HS-5 (cell line): ENCODE data around the gene POFUT1.
"Not testable (repeated sequence)": the region's sequence is repeated elsewhere in the genome, so short reads cannot be mapped to it uniquely, and the experiment has no call there.

Source experiments
- DNase-seq: peaks from one replicate; pipeline ENCODE4 v3.0.0-alpha.2; 2012; ENCODE audit warnings: low read depth

POFUT1 gene

DNA sequence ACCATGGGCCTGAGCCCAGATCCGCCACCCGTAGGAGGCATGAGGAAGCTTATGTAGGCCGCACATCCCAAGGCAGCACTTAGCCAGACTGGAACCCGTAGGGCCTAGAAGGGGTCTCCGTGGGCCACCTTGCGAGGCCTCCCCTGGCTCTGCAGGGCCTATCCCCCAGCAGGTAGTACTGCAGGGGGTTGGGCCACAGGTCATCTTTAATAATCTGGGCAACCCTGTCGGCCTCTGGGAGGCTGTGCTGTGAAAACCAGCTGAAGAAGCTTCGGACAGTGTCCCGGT lies 18.6 kb upstream of the POFUT1 start:
- DNase-seq = no peak

- no peak for DNase-seq
Measured at GRCh38 chr20:32189691-32190615, 17.7 kb upstream of the POFUT1 start.

DNA sequence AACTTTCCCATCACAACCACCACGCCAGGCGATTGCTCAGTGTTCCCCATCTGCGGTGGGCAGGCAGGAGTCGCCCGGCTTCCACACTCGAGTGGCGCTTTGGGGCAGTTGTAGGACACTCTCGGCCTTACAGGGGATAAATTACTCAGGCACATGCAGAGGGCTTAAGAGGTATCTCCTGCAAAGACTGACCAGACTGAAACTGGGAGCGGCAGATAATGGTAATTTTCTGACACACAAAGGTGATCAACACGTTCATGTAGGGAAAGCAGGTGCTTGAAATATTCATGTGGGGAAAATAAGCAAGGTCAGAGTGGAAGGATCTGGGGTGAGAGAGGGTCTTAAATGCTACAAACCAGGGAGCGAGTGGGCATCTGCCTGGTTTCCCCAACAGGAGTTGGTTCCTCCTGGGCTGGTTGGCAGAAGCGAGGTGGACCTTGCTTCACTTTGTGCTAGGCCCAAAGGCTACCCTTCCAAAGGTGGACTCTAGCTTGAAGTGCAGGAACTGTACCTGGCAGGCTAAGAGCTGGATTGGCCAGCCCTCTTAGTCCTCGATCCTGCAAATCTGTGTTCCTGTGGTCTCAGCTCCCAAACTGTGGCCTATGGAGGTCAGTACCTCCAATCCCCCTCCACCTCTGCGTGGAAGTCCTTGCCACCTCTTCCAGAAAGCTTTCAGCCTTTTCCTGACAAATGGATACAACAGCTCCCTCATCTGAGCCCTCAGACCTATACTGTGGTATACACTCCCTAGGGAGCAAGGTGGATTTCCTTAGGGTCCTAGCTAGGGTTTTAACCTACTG lies 16.9 kb upstream of the POFUT1 start:
- DNase-seq = no peak

DNA sequence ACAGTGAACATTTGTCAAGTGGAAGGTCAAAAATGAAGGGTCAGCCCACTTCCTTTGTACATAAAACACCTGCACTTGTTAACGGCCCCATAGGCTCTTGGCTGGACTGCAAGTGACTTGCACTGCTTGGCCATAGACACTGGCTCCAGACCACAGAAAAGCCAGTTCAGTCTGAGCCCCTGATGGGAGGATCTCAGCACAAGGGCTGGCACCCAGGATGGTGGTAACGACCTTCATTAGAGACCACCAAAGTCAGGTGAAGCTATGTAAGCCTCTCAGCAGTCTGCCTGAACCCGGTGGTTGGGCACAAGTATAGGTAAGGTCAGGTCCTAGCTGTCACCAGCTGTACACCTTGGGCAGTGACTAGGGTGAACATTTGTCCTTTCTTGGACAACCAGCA lies 16.3 kb upstream of the POFUT1 start:
- DNase-seq = no peak

DNA sequence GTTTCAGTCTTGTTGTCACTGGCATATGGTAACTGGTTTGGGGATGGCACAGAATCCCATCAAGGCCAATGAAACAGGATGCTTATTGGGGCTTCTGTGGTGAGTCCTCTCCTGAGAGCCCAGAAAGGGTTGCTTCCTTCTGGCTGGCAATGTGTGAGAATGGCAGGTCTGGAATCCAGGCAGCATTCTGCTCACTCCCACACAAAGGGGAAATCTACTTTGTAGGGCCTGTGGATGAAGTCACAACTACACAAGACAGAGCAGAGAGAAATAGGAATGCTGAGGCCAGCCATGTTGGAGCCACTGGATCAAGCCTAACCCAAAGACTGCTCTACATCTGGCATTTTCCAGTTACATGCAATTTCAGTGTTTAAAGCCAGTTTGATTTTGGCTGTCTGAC lies 15.8 kb upstream of the POFUT1 start:
- no peak for DNase-seq

DNA sequence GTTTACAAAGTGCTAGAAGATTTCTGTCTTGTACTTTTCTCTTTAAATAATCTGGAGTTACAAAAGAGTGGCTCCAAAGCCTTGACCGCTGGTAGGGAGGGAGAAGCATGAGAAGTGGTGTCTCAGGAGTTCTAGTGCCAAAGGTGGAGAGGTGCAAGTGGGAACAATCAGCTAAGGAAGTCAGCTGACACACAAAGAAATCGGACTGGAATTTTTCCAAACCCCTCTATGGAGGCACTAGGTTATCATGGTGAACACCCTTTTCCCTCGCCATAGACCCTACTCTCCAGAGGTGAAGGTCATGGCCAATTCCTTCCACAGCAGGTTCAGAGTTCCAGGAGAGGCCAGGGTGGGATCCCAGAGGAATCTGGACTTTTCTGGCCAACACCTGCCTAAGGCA lies 15.0 kb upstream of the POFUT1 start:
- DNase-seq = no peak

- not testable (repeated sequence) for DNase-seq
Measured at GRCh38 chr20:32193336-32193735, 14.3 kb upstream of the POFUT1 start.

DNA sequence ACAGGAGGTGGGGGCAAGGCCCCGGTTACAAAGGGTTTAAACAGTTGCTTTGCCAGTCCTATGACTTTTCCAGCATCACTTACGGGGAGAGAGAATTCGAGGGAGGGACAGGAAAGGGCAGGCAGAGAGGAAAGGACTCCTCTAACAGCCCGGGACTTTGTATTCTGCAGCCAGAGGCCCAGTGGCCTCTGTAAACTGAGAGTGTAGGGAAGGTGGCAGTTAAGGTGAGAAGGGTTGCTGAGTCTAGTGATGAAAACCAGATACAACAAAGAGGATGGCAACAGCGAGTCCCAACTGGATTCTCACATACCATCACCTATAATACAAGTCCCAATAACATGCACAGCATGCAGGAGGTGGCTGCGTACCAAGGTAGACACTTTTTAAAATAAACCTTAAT lies 13.7 kb upstream of the POFUT1 start:
- DNase-seq = no peak

DNA sequence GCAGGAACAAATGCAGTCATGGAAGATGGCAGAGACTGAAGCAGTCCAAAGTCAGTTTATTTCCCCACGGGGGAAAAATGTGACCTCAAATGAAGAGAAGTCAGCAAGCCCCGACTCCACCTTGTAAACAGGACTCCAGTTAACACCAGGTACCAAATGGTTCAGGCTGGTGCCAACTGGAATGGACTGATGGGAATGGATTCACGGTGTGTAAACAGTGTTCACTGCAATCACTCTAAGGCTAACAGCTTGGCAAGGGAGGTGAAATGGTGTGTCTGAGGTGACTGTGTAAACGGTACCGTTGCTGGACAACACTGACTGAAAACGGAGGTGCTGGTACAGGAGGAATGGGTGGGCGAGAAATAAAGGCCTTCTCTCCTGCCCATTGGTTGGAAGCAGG lies 12.1 kb upstream of the POFUT1 start:
- DNase-seq = no peak

DNA sequence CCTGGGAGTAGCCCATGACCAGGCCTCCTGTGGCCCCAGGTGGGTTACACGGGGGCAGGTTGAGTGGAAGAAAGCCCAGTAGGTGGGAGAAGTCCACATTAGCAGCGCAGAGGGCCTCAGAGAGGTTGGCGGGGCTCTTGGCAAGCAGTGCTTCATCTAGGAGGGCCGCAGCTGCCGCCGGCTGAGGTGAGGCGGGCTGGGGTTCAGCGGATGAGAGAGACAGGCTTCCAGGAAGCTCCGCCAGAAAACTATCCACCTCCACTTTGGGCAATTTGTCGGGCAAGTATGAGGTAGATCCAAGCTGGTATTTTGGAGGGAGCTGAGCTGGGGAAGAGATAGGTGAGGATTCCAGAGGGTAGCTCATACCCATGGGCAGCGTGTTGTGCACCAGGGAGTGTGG lies 11.1 kb upstream of the POFUT1 start:
- not testable (repeated sequence) for DNase-seq

GRCh38 chr20:32197136-32197535 lies 10.5 kb upstream of the POFUT1 start:
- DNase-seq = not testable (repeated sequence)

DNA sequence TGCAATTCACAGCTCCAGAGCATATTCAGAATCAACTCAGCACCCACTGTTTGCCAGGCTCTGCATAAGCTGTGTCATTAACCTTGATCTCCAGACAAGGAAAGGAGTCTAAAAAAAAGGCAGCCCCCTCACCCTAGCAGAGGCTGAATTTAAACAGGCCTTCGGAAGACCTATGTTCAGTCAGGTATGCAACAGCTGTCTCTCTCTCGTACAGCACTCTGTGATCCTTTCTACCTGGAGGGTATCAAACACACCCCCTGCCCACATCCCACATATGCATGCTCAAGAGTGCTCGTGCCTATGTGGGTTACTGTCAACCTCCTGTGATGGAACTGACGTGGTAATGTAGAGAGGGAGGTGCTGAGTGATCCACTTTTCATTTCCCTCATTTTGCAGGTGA lies 8.7 kb upstream of the POFUT1 start:
- DNase-seq = no peak

- DNase-seq = peak; percentile 13
Measured at GRCh38 chr20:32201296-32201976, 6.2 kb upstream of the POFUT1 start.

- no peak for DNase-seq
Measured at GRCh38 chr20:32201977-32202363, 5.7 kb upstream of the POFUT1 start.

DNA sequence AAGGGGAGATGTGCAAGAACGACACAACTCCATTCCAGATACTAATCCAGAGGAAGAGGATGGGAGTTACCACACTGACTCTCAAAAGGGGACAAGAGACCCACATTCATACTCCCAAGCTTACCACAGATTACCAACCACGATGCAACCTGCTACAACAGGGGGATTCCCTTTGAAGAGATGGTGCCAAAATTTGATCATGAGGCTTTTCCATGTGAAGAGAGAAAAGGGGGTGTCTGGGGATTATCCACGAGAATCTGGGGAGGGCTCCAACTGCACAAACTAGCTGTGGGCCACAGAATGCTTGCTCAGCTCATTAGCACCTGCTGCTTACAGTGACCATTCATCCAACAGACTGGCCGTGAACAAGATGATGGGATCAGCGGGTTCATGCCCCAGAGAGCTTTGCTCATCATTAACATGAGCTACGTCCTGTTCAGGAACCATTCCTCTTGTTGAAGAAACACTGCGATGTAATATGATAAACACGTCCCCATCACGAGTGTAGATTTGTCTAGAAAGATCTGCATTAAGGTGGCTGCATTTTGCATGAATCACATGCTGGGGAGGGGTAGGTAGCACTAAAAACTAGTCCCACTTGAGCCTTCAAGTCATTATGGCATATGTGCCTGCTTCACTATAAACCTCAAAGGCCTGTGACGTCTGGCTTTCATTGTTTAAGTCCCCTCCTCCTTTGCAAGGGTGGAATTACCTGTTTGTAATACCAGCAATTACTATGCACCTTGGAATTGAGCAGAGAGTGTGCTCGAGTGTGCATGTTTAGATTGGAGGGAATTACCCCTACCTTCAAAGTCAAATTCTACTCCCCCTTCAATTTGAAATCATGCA lies 4.1 kb upstream of the POFUT1 start:
- no peak for DNase-seq

DNA sequence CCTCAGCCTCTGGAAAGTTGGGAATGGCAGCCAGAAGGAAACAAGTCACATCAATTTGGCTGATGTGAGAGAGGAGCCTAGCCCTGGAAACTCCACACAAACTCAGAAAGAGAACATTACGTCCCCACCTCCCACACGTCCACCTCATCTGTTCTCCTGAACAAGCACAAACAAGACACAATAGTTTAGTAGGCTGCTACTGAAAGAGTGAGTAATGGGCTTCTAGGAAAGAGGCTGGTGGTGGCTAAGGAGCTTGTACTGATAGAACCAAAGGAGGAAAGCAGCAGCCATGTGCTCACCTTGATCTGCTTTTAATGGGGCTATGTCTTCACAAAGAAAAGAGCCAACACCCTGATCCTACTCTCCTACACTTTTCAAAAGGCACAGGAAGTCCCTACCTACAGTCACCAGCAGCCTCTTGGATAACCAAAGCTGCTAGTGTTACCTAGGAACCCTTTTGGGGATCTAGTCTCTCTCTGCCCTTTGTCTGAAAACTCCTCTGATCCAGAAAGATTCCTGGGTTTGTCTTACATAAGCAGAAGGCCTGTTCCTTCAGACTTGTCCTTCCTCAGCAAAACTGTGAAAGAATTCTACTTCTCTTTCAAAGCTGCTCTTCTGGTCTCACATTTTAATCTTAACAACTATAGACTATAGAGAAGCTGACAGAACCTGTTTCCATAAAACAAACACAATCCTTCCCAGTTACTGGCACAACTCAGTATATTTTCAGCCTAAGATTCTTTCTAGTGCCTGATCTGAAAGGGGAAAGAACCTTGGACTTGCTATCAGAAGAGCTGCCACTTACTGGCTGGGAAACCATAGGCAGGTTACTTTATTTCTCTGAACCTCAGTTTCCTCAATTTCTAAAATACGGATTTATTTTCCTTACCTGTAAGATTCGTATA lies 3.2 kb upstream of the POFUT1 start:
- no peak for DNase-seq

DNA sequence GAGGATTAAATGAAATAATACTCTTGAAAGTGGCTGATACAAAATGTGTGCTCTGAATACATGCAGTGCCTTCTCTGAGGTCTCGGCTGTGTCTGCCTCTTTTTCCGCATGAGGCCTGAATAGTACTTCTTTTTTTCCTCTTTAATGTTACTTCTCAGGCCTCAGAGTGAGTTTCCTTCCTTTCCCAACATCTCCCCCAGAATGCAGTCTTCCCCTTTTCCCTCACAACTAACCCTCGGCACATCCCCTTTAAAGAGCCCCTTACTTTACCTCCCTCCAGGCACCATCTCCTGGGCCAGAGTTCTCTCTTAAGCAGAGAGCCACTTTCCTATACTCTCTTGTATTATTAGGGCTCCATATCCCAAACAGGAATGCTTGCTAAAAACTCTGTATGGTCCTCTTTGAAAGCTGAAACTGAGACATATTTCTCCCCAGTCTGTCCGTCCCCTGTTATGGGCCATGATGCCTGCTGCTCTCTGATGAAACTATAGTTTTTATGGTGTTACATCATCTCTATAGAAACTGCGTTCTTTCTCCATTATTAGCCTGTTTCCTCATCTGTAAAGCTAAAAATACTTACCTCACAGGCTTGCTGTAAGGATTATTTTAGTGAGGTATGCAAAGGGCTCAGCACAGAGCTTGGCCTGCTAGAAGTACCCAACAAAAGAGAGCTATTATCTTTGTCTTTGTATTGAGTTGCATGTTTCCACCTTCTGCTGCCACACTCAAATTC lies 2.4 kb upstream of the POFUT1 start:
- no peak for DNase-seq

DNA sequence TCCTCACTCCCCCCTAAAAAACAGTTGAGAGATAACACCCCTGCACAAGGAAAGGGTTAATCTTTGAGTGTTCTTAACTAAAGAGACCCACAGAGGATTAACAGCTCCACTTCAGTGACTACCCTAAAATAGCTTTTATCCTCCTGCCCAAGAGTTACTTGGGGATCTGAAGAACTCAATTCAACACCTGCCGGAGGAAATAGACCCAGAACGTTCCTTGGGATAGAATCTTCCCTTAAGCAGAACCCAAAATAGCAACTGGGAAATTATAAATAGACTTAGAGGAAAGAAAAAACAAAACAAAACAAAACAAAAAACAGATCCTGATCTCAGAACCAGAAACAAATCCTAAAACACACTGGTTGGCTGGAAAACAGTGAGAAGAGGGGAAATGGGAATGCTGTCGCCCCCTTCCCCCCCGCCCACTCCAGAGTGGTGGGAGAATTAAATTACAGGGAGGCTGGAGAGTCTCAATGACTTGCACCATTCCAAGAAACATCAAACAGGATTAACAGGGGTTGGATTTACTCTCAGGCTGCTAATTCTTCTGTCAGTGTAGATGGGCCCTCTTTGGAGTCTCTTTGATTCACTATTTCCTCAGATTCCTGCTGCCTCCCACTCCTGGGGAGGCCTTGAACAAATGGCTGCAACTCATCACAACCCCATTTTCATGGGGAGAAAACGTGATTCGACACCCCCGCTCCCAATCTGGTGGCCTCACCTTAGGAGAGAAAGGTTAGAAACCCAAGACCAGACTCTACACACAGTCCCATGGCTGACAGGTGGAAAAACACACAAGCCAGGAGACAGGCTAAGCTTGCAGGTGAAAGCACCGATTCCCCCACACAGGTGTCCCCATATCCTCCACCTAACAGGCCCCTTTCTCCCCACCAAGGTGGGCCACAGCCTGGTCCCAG lies 1.6 kb upstream of the POFUT1 start:
- no peak for DNase-seq
